ENCODE data around the gene EMC7.
"Not testable (repeated sequence)": the region's sequence is repeated elsewhere in the genome, so short reads cannot be mapped to it uniquely, and the experiment has no call there.

EMC7 gene

GRCh38 chr15:34085746-34086145 is 15.9 kb downstream of the EMC7 start:
- DNase-seq (ENCODE audit: low read depth in 2 of 2): no peak

GRCh38 chr15:34084086-34084485 is 17.6 kb downstream of the EMC7 start:
- DNase-seq (ENCODE audit: low read depth in 2 of 2): no peak

GRCh38 chr15:34079904-34080303 is 21.8 kb downstream of the EMC7 start:
- DNase-seq (ENCODE audit: low read depth in 2 of 2): no peak

- DNase-seq (ENCODE audit: low read depth in 2 of 2): no peak
Measured at GRCh38 chr15:34078900-34079299, 22.8 kb downstream of the EMC7 start.

GRCh38 chr15:34076785-34077184 is 24.9 kb downstream of the EMC7 start:
- no peak for DNase-seq (ENCODE audit: low read depth in 2 of 2)

- DNase-seq (ENCODE audit: low read depth in 2 of 2): no peak
Measured at GRCh38 chr15:34070003-34070402, 31.7 kb downstream of the EMC7 start.

- DNase-seq (ENCODE audit: low read depth in 2 of 2): no peak
Measured at GRCh38 chr15:34065941-34066340, 35.7 kb downstream of the EMC7 start.

- no peak for DNase-seq (ENCODE audit: low read depth in 2 of 2)
Measured at GRCh38 chr15:34065261-34065660, 36.4 kb downstream of the EMC7 start.

GRCh38 chr15:34064438-34064837 is 37.2 kb downstream of the EMC7 start:
- DNase-seq (ENCODE audit: low read depth in 2 of 2): no peak

GRCh38 chr15:34059946-34060345 is 41.7 kb downstream of the EMC7 start:
- DNase-seq (ENCODE audit: low read depth in 2 of 2): no peak

- no peak for DNase-seq (ENCODE audit: low read depth in 2 of 2)
Measured at GRCh38 chr15:34059476-34059875, 42.2 kb downstream of the EMC7 start.

GRCh38 chr15:34056911-34057310 is 44.8 kb downstream of the EMC7 start:
- no peak for DNase-seq (ENCODE audit: low read depth in 2 of 2)

GRCh38 chr15:34055868-34056595 is 45.6 kb downstream of the EMC7 start:
- DNase-seq (ENCODE audit: low read depth in 2 of 2): no peak

GRCh38 chr15:34054081-34054707 is 47.5 kb downstream of the EMC7 start:
- DNase-seq (ENCODE audit: low read depth in 2 of 2): no peak

GRCh38 chr15:34050385-34050784 is 51.3 kb downstream of the EMC7 start:
- DNase-seq (ENCODE audit: low read depth in 2 of 2): not testable (repeated sequence)

- DNase-seq (ENCODE audit: low read depth in 2 of 2): no peak
Measured at GRCh38 chr15:34049112-34049511, 52.5 kb downstream of the EMC7 start.

GRCh38 chr15:34047893-34048775 is 53.5 kb downstream of the EMC7 start:
- no peak for DNase-seq (ENCODE audit: low read depth in 2 of 2)

- DNase-seq (ENCODE audit: low read depth in 2 of 2): no peak
Measured at GRCh38 chr15:34046471-34047145, 55.1 kb downstream of the EMC7 start.

- no peak for DNase-seq (ENCODE audit: low read depth in 2 of 2)
Measured at GRCh38 chr15:34043813-34044212, 57.8 kb downstream of the EMC7 start.

- DNase-seq (ENCODE audit: low read depth in 2 of 2): no peak
Measured at GRCh38 chr15:34043391-34043790, 58.3 kb downstream of the EMC7 start.

- no peak for DNase-seq (ENCODE audit: low read depth in 2 of 2)
Measured at GRCh38 chr15:34039790-34040113, 61.9 kb downstream of the EMC7 start.
